Right renal pelvis (tissue), 4 donors: ENCODE data around the gene CCNT2. TPM values are rescaled to one million over a fixed set of nuclear protein-coding genes. Genes with fewer than 3 reads are reported as not detected.
"Not testable (repeated sequence)": the region's sequence is repeated elsewhere in the genome, so short reads cannot be mapped to it uniquely, and the experiment has no call there.

Experiments used
- DNase-seq, 4 donors: peaks; one replicate each; pipeline ENCODE4 v3.0.0-alpha.2; 2013; ENCODE audit warnings: low read depth in 4 of 4, low spot score in 3 of 4, missing footprints in 1 of 4
- polyA plus RNA-seq, 4 donors: library from polyadenylated mRNA; unstranded; fragments of 120-200 nt; gene quantifications; one replicate each; pipeline ENCODE4 v1.2.1, GENCODE V29; 2013; ENCODE audit not compliant: insufficient read length in 4 of 4

The CCNT2 gene
- 10 to 100 TPM; 48.5 to 70.8 (median 63.0) TPM for polyA plus RNA-seq

DNA sequence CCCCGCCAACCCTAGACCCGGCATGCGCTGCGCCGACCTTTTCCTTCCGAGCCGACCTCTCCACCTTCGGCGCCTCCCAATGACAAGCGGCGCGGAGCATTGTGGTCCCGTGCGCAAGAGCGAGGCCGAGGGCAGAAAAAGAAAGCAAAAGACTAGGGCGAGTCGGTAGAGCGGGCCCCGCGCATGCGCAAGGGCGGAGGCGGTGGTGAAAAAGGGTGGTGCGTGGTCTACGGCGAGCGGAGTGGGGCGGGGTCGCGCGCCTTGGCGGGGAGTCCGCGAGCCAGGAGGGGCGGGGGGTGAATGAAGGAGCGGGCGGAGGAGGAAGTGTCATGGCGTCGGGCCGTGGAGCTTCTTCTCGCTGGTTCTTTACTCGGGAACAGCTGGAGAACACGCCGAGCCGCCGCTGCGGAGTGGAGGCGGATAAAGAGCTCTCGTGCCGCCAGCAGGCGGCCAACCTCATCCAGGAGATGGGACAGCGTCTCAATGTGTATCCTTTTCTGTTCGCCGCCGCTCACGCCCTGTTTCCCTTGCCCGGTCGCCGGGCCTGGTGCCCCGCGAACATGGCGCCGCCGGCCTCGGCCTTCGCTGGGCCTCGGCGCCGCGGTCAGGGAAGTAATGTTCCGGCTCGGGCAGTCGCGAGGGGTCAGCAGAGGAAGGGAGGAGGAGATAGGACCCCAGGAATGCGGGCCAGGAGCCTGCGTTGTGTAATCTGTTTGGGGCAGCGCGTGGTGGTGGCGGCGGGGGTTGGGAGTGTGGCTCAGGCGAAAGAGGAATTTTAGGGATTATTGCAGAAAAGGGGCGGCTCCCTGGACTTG, at the start of gene CCNT2:
Gene CCNT2, plus strand, starts transcription at position 297 of the 815 bp plus-strand sequence. Its CDS starts 33 bp downstream, at position 330.
- peak; percentile 95 to 98 (median 96) for DNase-seq

DNA sequence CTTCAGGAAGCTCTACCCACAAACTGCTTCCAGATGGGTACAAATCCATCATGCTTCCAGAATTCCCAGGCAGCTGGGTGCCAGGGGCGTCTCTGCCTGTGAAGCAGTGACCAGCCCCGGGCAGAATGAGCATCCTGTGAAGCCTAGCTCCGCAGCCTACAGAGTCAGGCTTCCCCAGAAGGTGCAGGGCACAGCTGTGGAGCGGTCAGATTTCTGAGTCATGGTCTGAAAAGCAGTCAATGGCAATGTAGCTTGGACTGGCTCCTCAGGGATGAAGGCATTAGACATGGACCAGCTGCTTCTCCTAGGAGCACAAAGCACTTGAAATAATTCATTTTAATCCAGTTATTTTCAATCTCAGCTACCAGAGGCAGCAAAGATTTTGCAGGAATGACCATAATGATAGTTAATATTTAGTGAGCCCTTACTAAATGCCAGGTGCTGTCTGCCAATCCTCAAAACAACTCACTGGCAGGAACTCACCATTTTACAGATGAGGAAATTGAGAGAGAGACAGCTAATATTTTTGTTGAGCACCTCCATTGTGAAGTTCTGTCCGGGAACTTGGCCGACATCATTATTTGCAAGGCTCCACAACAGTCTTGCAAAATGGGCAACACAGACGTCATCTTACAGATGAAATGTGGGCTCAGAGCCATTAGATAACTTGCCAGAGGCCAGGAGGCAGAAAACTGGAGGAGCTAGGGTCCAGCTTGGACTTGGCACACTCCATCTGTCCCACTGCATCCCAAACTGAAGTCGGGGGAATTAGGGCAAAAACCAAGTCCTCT, 48.5 kb upstream of the CCNT2 start:
- DNase-seq: no peak

DNA sequence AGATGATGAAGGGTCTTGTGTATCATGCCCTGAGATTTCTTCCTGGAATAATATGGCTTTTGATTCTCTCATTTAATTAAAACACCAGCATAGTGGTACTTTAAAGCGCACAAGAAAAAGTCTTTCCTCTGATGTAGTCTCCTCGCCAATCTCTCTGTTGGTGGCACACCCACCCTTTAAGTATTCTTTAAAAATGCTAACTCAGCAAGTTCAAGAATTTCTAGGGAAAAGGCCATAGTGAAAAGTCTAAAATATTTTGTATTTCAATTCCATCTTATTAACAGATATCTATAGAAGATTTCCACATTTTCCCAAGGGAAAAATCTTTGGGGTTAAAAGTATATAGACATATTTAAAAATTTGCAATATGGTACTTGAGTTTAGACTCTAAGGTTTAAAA, 45.5 kb upstream of the CCNT2 start:
- no peak for DNase-seq

DNA sequence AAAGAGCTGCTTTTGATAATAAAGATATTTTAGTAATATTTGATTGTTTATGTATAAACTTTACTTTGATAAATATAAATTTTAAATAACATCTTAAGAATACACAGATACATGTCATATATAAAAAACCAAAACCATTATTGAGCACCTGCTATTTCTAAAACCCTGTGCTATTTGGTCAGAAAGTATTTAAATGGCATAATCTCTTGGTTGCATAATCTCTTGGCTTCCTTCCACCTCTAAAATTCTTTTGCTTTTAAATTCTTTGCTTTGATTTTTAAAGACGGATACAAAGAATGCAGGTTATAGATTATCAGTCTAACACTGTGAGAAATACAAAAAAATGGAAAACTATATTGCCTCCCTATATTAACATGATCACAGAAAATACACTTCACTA, 43.3 kb upstream of the CCNT2 start:
- DNase-seq: no peak

DNA sequence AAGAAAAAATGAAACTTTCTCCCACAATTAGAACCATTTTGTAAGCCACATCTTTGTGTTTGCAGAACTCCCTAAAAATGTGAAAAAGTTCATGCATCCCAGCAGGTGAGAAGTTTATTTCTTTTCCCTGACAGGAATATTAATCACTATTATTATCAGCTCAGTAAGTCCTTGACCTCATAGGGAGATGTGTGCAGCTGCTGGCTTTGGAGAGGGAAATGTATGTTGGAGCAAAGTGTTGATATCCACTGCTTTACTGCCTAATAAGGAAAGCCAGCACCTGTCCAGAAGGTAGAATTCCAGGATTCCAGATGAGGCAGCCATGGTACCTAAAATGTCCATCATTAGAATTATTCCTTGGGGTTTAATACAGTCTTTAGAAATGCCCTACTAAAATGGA, 35.8 kb upstream of the CCNT2 start:
- no peak for DNase-seq

DNA sequence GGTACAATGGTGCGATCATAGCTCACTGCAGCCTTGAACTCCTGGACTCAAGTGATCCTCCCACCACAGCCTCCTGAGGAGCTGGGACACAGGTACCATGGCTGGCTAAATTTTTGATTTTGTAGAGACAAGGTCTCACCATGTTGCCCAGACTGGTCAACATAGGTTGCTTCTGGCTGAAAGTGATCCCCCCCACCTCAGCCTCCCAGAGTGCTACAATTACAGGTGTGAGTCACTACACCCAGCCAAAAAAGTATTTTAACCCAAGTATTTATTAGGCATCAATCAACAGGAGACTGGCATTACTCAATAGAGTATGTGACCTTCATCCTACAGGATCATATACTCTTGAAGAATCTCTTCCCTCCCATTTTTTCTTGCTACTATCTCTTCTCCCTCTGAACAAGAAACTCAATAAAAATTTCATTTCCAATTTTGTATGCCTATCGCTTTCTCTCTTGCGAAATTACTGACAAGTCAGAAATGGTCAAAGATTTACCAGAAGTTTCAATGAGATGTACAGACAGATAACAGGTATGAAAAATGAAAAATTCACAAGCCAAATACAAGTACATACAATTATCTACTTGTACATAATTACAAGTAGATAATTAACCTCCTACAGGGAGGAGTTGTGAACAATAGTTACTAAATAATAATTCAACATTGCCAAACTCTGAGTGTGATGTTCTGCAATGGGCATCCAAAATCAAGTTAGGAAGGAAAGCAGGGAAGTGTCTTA, 34.9 kb upstream of the CCNT2 start:
- DNase-seq: no peak

DNA sequence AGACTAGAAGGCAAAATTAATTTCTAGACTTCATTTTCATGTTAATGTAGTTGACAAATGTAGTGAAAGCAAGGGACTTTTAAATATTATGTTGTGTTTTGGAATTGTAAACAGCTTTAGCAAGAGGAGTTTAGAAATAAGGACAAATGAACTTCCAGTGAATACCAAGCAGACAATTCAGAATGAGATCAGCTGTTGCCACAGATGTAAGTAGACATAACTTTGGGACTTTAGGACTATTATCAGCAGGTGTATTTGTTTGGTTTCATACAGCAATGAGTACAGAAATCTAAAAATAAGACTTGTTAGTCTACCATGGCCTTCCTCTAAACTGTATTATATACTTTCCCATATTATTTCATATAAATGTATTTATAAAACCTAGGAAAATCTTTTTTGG, 34.2 kb upstream of the CCNT2 start:
- no peak for DNase-seq

DNA sequence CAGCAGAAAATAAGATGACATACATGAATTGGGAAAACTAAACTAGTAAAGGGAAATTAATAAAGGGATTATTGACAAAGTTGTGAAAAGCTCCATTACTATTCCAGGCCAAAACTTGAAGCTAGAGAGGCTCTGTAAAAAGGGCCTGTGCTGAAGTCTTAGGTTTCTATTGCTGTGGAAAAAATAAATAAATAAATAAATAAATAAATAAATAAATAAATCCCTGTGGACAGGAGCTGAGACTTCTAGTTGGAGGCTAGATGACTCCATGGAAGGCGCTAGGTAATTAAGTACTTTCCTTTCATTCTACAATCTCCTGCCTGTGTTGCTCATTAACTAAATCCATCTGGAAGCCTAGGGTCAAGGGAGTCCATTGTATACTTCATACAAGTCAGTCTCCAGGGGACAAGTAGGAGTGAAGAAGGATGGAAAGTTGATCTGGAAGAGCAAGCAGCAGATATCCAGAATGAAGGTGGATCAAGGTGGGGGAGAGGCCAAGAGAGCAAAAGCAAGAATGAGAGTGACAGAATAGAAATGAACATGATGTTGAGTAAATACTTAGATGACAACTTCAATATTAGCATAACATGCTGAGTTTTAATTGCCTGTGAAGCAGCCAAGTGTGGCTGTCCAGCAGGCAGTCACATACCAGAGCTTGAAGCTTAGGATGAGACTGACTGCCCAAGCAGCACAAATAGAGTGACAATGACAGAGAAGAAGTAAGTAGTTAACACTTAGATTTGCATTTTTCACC, 26.2 kb upstream of the CCNT2 start:
- DNase-seq: peak in 1 of 4 donors; percentile 12

DNA sequence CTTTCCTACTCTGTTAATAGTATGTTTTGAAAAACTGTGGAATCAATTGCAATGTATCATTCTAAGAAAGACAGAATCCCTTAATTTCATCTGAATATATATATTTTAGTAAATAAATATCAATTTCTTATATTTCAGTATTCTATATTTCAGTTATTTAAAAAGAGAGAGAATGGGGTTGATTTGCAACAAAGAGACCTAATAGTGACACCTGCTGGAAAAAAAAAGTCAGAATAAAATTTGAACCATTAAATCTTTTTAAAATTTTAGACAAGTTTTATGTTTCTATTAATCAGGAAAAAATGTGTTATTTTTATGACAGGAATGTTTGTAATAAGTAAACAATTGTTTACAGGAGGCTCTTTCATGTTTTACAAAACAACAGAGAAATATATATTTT, 20.7 kb upstream of the CCNT2 start:
- DNase-seq: no peak

DNA sequence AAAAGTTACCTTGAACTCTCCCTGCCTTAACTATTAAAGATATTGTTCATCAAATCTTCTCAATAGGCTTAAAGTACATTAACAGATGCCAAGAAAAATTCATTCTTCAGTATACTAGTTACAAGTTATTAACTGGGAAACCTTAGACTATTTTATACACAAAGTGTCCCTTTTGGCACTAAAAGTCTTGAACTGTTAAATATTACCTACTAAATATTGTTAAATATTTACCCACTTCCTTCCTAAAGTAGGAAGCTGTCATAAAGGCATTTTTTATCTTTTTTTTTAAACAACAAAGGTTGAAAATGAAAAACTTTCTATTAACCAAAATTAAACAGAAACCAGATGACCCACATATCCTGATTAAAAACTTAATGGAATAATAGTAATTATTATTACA, 19.4 kb upstream of the CCNT2 start:
- DNase-seq: no peak

DNA sequence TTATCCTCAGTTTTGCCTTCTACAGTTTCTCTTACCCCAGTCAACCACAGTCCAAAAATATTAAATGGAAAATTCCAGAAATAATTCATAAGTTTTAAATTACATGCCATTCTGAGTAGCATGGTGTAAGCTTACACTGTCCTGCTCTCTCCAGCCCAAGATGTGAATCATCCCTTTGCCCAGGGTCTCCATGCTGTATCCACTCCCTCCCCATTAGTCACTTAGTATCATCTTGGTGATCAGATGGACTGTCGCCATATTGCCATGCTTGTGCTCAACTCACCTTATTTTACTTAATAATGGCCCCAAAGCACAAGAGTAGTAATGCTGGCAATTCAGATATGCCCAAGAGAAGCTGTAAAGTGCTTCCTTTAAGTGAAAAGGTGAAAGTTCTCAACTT, 18.5 kb upstream of the CCNT2 start:
- DNase-seq: no peak

DNA sequence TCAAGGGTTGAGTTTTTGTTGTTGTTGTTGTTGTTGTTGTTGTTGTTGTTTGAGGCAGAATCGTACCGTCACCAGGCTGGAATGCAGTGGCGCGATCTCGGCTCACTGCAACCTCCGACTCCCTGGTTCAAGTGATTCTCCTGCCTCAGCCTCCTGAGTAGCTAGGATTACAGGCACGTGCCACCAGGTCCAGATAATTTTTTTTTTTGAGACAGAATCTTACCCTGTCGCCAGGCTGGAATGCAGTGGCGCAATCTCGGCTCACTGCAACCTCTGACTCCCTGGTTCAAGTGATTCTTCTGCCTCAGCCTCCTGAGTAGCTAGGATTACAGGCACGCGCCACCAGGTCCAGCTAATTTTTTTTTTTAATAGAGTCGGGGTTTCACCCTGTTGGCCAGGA, 14.9 kb upstream of the CCNT2 start:
- not testable (repeated sequence) for DNase-seq

DNA sequence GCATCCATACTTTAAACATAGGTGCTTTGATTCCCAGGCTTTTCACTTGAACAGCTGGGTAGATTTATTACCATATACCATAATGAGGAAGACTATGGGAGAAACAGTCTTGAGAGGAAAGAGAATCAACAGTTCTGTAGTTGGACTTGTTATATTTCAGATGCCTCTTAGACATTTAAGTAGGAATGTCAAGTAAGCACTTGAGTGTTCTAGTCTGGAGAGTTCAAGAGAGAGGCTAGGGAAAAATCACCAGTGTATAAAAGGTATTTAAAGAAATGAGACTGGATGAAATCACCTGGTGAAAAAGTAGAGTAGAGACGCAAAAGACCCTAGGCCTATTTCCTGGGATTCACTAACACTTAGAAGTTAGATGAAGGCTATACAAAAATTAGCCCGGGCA, 13.5 kb upstream of the CCNT2 start:
- DNase-seq: no peak

DNA sequence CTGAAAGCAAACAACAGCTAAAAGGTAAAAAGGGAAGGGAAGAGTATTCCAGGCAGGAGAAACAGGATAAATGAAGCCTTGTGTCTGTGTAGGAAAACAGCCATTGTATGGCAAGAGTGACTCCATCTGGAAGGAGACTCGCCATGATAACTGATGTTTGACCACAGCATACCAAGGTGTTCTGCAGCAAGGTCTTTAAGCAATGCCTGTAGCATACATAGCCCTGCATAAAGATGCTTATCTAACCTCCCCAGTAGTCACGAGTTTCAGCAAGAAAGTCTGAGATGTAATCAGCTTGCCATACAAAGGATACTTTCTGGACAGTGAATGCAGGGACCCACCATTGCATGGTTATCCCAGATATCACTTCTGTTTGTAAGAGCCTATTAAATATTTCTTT, 11.9 kb upstream of the CCNT2 start:
- DNase-seq: no peak

DNA sequence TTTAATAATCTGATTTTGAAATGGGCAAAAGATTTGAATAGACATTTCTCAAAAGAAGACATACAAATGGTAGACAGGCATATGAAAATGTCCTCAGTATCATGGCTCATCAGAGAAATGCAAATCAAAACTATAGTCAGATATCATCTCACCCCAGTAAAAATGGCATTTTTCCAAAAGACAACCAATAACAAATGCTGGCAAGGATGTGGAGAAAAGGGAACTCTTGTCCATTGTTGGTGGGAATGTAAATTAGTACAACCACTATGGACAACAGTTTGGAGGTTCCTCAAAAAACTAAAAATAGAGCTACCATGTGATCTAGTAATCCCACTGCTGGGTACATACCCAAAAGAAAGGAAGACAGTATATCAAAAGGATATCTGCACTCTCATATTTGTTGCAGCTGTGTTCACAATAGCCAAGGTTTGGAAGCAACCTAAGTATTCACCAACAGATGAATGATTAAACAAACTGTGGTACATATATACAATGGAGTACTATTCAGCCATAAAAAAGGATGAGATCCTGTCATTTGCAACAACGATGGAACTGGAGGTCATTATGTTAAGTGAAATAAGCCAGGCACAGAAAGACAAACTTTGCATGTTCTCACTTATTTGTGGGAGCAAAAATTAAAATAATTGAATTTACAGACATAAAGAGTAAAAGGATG, 11.0 kb upstream of the CCNT2 start:
- DNase-seq: not testable (repeated sequence)

DNA sequence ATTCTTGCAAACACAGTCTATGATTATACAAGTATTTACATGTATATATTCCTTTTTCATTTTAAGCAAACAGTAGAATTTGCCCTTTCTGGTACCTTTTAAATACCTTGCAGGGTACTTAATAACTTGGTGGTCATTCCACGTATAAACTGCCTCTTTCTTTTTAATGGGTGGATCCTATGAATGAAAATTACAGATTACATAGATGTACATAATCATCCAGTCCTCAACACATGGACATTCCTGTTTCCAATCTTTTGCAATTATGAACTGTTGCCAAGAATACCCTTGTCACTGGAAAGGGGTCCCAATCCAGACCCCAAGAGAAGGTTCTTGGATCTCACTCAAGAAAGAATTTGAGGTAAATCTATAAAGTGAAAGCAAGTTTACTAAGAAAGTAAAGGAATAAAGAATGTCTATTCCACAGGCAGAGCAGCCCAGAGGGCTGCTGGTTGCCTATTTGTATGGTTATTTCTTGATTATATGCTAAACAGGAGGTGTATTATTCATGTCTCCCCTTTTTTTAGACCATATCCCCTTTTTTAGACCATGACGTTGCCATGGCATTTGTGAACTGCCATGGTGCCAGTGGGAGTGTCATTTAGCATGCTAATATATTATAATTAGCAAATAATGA, 7.7 kb upstream of the CCNT2 start:
- DNase-seq: no peak

DNA sequence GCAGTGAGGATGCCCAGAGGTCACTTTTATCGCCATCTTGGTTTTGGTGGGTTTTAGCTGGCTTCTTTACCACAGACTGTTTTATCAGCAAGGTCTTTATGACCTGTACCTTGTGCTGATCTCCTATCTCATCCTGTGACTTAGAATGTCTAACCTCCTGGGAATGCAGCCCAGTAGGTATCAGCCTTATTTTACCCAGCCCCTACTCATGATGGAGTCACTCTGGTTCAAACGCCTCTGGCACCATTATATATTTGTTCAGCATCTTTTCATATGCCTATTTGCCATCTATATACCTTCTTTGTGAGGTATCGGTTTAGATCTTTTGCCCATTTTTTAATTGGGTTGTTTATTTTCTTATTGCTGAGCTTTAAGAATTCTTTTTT, 7.2 kb upstream of the CCNT2 start:
- DNase-seq: no peak

DNA sequence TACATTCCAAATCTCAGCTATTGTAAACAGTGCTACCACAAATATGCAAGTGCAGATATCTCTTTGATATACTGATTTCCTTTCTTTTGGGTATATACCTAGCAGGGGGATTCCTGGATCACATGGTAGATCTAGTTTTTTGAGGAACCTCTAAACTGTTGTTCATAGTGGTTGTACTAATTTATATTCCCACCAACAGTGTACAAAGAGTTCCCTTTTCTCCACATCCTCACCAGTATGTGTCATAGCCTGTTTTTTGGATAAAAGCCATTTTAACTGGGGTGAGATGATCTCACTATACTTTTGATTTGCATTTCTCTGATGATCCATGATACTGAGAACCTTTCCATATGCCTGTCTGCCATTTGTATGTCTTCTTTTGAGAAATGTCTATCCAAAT, 6.3 kb upstream of the CCNT2 start:
- DNase-seq: no peak

DNA sequence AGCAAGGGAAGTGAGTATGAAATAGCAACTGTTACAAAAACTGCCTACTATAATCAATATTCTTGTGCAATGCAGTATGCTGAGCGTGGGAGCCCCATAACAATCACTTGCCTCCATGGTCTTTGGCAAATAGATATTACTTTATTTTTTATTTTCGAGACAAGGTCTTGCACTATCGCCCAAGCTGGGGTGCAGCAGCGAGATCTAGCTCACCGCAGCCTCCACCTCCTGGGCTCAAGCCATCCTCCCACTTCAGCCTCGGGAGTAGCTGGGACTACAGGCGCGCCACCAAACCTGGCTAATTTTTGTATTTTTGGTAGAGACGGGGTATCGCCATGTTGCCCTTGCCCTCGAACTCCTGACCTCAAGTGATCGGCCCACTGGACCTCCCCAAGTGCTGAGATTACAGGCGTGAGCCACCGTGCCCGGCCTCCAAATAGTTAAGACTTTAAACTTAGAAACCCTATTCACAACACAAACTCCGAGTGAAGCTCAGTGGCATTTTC, 1.2 kb upstream of the CCNT2 start:
- DNase-seq: no peak
